ENCODE results near the gene PUS10.

DNA sequence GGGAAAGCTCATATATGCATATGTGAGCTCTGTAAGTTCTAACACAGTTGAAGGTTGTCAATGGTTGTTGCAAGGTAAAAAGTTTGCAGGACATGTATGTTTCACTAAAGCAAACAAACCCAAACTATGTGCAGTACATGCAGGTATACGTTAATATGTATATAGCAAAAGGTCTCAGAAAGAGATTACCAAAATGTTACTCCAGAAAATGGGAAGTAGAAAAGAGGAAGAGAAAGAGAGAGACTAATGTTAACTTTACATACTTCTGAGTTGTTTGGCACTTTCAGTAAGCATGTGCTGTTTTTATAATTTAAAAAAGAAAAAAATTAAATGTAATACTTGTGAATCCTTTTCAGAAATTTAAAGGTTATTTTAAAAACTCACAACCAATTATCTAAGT, 33.3 kb downstream of the PUS10 start:
- TF ChIP-seq, protein P1, sequence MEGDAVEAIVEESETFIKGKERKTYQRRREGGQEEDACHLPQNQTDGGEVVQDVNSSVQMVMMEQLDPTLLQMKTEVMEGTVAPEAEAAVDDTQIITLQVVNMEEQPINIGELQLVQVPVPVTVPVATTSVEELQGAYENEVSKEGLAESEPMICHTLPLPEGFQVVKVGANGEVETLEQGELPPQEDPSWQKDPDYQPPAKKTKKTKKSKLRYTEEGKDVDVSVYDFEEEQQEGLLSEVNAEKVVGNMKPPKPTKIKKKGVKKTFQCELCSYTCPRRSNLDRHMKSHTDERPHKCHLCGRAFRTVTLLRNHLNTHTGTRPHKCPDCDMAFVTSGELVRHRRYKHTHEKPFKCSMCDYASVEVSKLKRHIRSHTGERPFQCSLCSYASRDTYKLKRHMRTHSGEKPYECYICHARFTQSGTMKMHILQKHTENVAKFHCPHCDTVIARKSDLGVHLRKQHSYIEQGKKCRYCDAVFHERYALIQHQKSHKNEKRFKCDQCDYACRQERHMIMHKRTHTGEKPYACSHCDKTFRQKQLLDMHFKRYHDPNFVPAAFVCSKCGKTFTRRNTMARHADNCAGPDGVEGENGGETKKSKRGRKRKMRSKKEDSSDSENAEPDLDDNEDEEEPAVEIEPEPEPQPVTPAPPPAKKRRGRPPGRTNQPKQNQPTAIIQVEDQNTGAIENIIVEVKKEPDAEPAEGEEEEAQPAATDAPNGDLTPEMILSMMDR (IDR thresholded peaks at IDR 0.05): no peak
- TF ChIP-seq POLR2AphosphoS5 (IDR thresholded peaks at IDR 0.05): no peak
